Osteoblast (primary cell): Measurements from ENCODE around the gene TINCR. TPM values are rescaled to one million over a fixed set of nuclear protein-coding genes. Genes with fewer than 3 reads are reported as not detected.
A peak's percentile ranks its signal among the peaks of the same experiment; 100 is the strongest.

Experiments
- DNase-seq: peaks from one replicate; pipeline ENCODE4 v3.0.0; 2011; ENCODE audit warnings: low spot score, mixed read lengths; ENCODE audit not compliant: insufficient read length; ENCODE audit errors: missing footprints
- H2AFZ ChIP-seq: 2 replicates; pipeline ENCODE4 v1.6.0; 2011; ENCODE audit warnings: mild to moderate bottlenecking, low read length
- H3K27ac ChIP-seq: 2 replicates; pipeline ENCODE4 v1.5.1; 2011; ENCODE audit warnings: mild to moderate bottlenecking, low read depth, low read length, moderate library complexity
- H3K27me3 ChIP-seq: 2 replicates; pipeline ENCODE4 v1.6.0; 2012; ENCODE audit warnings: mild to moderate bottlenecking, control low read depth, inconsistent platforms, low read length, moderate library complexity; ENCODE audit not compliant: insufficient read depth
- H3K36me3 ChIP-seq: 2 replicates; pipeline ENCODE4 v1.5.1; 2011; ENCODE audit warnings: mild to moderate bottlenecking, low read length, control low read depth, moderate library complexity; ENCODE audit not compliant: insufficient read depth
- H3K4me1 ChIP-seq: 2 replicates; pipeline ENCODE4 v1.5.1; 2011; ENCODE audit warnings: mild to moderate bottlenecking, low read length, control low read depth, moderate library complexity; ENCODE audit not compliant: insufficient read depth
- H3K4me2 ChIP-seq: 2 replicates; pipeline ENCODE4 v1.6.0; 2011; ENCODE audit warnings: mild to moderate bottlenecking, low read length; ENCODE audit not compliant: insufficient read depth
- H3K4me3 ChIP-seq: fragments of 200-600 bp; sonication (generic); 3 replicates; pipeline ENCODE4 v1.5.1; 2012; ENCODE audit warnings: mild to moderate bottlenecking, low read length, inconsistent platforms; ENCODE audit not compliant: insufficient read depth
- H3K79me2 ChIP-seq: 2 replicates; pipeline ENCODE4 v1.6.0; 2012; ENCODE audit warnings: mild to moderate bottlenecking, low read length, control low read depth, inconsistent platforms; ENCODE audit not compliant: insufficient read depth
- H3K9me3 ChIP-seq: 2 replicates; pipeline ENCODE4 v1.5.1; 2011; ENCODE audit warnings: low read depth, low read length, control low read depth
- H4K20me1 ChIP-seq: 2 replicates; pipeline ENCODE4 v1.6.0; 2012; ENCODE audit warnings: mild to moderate bottlenecking, low read length, control low read depth; ENCODE audit not compliant: insufficient read depth
- total RNA-seq: library from RNA; depleted of rRNA; stranded (reverse); fragments of >200 nt; gene quantifications from 2 replicates; pipeline ENCODE4 v1.2.3, GENCODE V29; 2012
- TF ChIP-seq, protein P1 (sequence below): IDR thresholded peaks from 2 replicates; pipeline ENCODE4 v1.5.1; 2011; ENCODE audit warnings: mild to moderate bottlenecking, low read depth, low read length, moderate library complexity; ENCODE audit errors: extremely low read depth

The TINCR gene
- total RNA-seq, 1 donor = 0.36 TPM

DNA sequence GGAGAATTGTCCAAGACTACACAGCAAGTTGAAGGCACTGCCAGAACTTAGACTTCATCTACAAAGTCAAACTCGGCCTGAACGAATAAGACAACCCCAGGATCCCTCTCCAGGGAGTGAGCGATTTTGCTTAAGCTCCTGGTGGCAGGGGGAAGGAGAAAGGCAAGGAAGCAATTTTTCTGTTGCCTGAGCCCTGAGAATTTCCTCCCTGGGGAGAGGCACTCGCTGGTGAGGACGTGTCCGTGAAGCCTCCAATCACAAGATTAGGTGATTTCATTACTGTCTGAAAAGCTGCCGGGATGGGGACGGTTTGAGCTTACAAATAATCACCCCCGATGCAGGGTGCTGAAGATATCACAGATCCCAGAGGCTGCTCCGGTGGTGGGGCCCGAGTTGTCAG, 45.6 kb downstream of the TINCR start:
- Histone ChIP-seq H3K9me3 (no peaks in the 10 kb centered on the region), H3K27me3 (no peaks in the 10 kb centered on the region), H3K79me2 (no peaks in the 10 kb centered on the region), H3K36me3 (no peaks in the 10 kb centered on the region), H3K27ac (no peak overlapping the region), H3K4me1 (no peaks in the 10 kb centered on the region), H4K20me1 (no peaks in the 10 kb centered on the region), H3K4me3 (no peak overlapping the region), H2AFZ (no peak overlapping the region), H3K4me2 (no peak overlapping the region)
- TF ChIP-seq, protein P1, sequence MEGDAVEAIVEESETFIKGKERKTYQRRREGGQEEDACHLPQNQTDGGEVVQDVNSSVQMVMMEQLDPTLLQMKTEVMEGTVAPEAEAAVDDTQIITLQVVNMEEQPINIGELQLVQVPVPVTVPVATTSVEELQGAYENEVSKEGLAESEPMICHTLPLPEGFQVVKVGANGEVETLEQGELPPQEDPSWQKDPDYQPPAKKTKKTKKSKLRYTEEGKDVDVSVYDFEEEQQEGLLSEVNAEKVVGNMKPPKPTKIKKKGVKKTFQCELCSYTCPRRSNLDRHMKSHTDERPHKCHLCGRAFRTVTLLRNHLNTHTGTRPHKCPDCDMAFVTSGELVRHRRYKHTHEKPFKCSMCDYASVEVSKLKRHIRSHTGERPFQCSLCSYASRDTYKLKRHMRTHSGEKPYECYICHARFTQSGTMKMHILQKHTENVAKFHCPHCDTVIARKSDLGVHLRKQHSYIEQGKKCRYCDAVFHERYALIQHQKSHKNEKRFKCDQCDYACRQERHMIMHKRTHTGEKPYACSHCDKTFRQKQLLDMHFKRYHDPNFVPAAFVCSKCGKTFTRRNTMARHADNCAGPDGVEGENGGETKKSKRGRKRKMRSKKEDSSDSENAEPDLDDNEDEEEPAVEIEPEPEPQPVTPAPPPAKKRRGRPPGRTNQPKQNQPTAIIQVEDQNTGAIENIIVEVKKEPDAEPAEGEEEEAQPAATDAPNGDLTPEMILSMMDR = no peak
- DNase-seq = peak; percentile 18

DNA sequence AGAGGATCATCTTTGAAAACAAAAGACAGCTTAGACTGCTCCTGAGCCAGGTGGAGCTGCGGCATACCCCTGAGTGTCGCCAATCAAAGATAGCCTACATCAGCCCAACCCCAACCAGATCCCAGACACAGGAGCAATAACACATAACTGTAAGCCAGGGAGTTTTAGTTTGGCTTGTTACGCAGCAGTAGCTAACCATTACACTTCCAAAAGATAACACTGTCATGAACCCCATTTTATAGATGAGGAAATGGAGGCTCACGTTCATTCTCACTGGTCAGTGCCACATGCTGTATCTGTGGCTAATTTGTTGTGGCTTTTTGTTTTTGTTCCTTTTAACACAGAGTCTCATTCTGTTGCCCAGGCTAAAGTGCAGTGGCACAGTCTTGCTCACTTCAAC, 47.3 kb downstream of the TINCR start:
- H3K79me2 ChIP-seq = no peaks in the 10 kb centered on the region
- no peaks in the 10 kb centered on the region for H3K4me1 ChIP-seq
- no peaks in the 10 kb centered on the region for H4K20me1 ChIP-seq
- H3K4me3 ChIP-seq = no peak overlapping the region
- DNase-seq = no peak
- no peak overlapping the region for H3K4me2 ChIP-seq
- H3K36me3 ChIP-seq = no peaks in the 10 kb centered on the region
- peaks cover 6% of the 10 kb centered on the region for H3K9me3 ChIP-seq
- no peaks in the 10 kb centered on the region for H3K27me3 ChIP-seq
- TF ChIP-seq, protein P1 = no peak
- H3K27ac ChIP-seq = no peak overlapping the region
- H2AFZ ChIP-seq = no peak overlapping the region

DNA sequence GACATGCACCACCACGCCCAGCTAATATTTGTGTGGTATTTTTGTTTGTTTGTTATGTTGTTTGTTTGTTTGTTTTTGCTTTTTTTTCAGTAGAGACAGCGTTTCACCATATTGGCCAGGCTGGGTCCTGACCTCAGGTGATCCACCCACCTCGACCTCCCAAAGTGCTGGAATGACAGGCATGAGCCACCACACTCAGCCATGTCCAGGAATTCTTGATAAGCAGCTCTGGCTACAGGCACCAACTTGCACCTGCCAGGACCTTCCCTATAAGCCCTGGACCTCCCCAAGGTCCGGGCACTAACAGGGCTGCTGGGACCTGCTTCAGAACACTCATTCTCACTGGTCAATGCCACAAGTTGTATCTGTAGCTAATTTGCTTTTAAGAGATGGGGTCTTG, 48.7 kb downstream of the TINCR start:
- H3K4me2 ChIP-seq = no peak overlapping the region
- TF ChIP-seq, protein P1 = no peak
- no peak overlapping the region for H2AFZ ChIP-seq
- H3K27me3 ChIP-seq = no peaks in the 10 kb centered on the region
- H3K4me1 ChIP-seq = no peaks in the 10 kb centered on the region
- no peak overlapping the region for H3K4me3 ChIP-seq
- H3K36me3 ChIP-seq = no peaks in the 10 kb centered on the region
- DNase-seq = no peak
- H3K27ac ChIP-seq = no peak overlapping the region
- H3K79me2 ChIP-seq = no peaks in the 10 kb centered on the region
- H4K20me1 ChIP-seq = no peaks in the 10 kb centered on the region
- H3K9me3 ChIP-seq = peaks cover 6% of the 10 kb centered on the region

DNA sequence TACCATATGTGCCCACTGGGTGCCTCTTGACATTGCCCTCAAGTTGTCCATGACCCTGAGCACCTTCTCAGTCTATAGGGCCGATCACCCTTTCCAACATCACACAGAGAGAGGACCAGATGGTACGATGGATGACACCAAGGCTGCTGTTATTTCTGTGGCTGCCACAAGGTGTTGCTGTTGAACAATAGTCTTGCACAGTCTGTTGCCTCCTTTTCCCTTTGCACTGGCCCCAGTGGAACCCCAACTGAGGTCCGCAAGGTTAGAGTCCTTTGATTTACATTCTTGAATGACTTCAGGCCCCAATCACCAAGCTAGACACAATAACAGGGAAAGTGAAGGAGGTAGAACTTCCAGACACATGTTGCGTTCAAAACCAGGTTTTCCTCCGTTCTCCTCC, 52.0 kb downstream of the TINCR start:
- peak; percentile 70 for DNase-seq
- H3K79me2 ChIP-seq = no peaks in the 10 kb centered on the region
- TF ChIP-seq, protein P1 = no peak

More for the DNA sequence above, 52.0 kb downstream of the TINCR start:
- H3K4me1 ChIP-seq = no peaks in the 10 kb centered on the region
- H3K36me3 ChIP-seq = no peaks in the 10 kb centered on the region
- no peaks in the 10 kb centered on the region for H3K27me3 ChIP-seq
- H3K9me3 ChIP-seq = peaks cover 6% of the 10 kb centered on the region
- no peak overlapping the region for H3K4me3 ChIP-seq
- no peak overlapping the region for H2AFZ ChIP-seq
- no peak overlapping the region for H3K27ac ChIP-seq
- H3K4me2 ChIP-seq = no peak overlapping the region
- no peaks in the 10 kb centered on the region for H4K20me1 ChIP-seq
